Common myeloid progenitor, CD34-positive (primary cell): ENCODE results near the gene DYNC2LI1.

ENCODE experiments used
- CTCF ChIA-PET: fragments of 350-600 bp; sonication (Branson Sonifier 250); formaldehyde crosslinking; loops from one replicate; lab custom pipeline; 2021; ENCODE audit warnings: antibody characterized with exemption; lab: Charles Lee
- POLR2A ChIA-PET: fragments of 350-600 bp; sonication (Branson Sonifier 250); formaldehyde crosslinking; loops from one replicate; lab custom pipeline; 2021; ENCODE audit warnings: antibody characterized with exemption; lab: Charles Lee
- DNase-seq, 3 donors: peaks; one replicate each; pipeline versions ENCODE4 v3.0.0 to v3.0.0-alpha.2; 2013
- H3K27ac ChIP-seq, 2 experiments: 1 replicate in 1 of 2; 2 replicates in 1 of 2; pipeline ENCODE4 v1.7.0; 2013; ENCODE audit warnings: inconsistent platforms in 2 of 2, low read length in 2 of 2, mild to moderate bottlenecking in 2 of 2, low read depth in 1 of 2, moderate library complexity in 1 of 2; ENCODE audit not compliant: severe bottlenecking in 2 of 2, insufficient read depth in 1 of 2, poor library complexity in 1 of 2
- H3K27me3 ChIP-seq, 5 experiments: replicated peaks in 2 of 5; 1 replicate in 3 of 5; 2 replicates in 2 of 5; pipeline versions ENCODE4 v1.6.1 to v1.7.0; 2013; ENCODE audit warnings: low read length in 4 of 5, mild to moderate bottlenecking in 2 of 5, moderate library complexity in 2 of 5, inconsistent platforms in 1 of 5; ENCODE audit not compliant: insufficient read depth in 5 of 5, control insufficient read depth in 4 of 5
- H3K36me3 ChIP-seq, 4 experiments: 1 replicate in 2 of 4; 2 replicates in 2 of 4; pipeline versions ENCODE4 v1.6.1 to v1.7.0; 2013; ENCODE audit warnings: low read length in 3 of 4, control low read depth in 1 of 4, mild to moderate bottlenecking in 1 of 4; ENCODE audit not compliant: control insufficient read depth in 4 of 4, insufficient read depth in 4 of 4
- H3K4me1 ChIP-seq, 4 experiments: 1 replicate in 3 of 4; 2 replicates in 1 of 4; pipeline versions ENCODE4 v1.6.1 to v1.7.1; 2013; ENCODE audit warnings: low read length in 3 of 4, mild to moderate bottlenecking in 3 of 4, control low read depth in 1 of 4, inconsistent platforms in 1 of 4, moderate library complexity in 1 of 4; ENCODE audit not compliant: control insufficient read depth in 4 of 4, insufficient read depth in 4 of 4; ENCODE audit errors: control extremely low read depth in 1 of 4
- H3K4me3 ChIP-seq, 7 experiments: 1 replicate in 4 of 7; 2 replicates in 3 of 7; pipeline versions ENCODE4 v1.5.1 to v1.7.0; 2013; ENCODE audit warnings: mild to moderate bottlenecking in 7 of 7, low read length in 6 of 7, moderate library complexity in 6 of 7, inconsistent platforms in 2 of 7, low read depth in 2 of 7, control low read depth in 1 of 7; ENCODE audit not compliant: insufficient read depth in 4 of 7, control insufficient read depth in 1 of 7; ENCODE audit errors: extremely low read depth in 1 of 7
- H3K9me3 ChIP-seq, 5 experiments: 1 replicate in 4 of 5; 2 replicates in 1 of 5; pipeline versions ENCODE4 v1.6.1 to v1.7.1; 2013; ENCODE audit warnings: low read length in 4 of 5, mild to moderate bottlenecking in 2 of 5, inconsistent platforms in 1 of 5, low read depth in 1 of 5, moderate library complexity in 1 of 5; ENCODE audit not compliant: control insufficient read depth in 4 of 5, insufficient read depth in 2 of 5; ENCODE audit errors: control extremely low read depth in 1 of 5
- WGBS: methylation state at CpG from one replicate; pipeline ENCODE4 v1.1.5; 2013; ENCODE audit not compliant: insufficient coverage; 5-methylcytosine and 5-hydroxymethylcytosine counted together

The DYNC2LI1 gene

GRCh38 chr2:43852196-43852730 lies 78.4 kb downstream of the DYNC2LI1 start:
- peaks cover 0 to 28% (median 5%) of the 10 kb centered on the region in 5 experiments for H3K27me3 ChIP-seq
- WGBS = 98% methylated on average over 15 of the region's 21 CpGs
- DNase-seq = no peak
- H3K36me3 ChIP-seq = no peaks in the 10 kb centered on the region
- CTCF ChIA-PET = no interaction called here
- no peak overlapping the region for H3K27ac ChIP-seq
- H3K9me3 ChIP-seq = no peaks in the 10 kb centered on the region
- H3K4me3 ChIP-seq = no peak overlapping the region
- POLR2A ChIA-PET = no interaction called here
- no peaks in the 10 kb centered on the region for H3K4me1 ChIP-seq

GRCh38 chr2:43853141-43854081 lies 79.6 kb downstream of the DYNC2LI1 start:
- Histone ChIP-seq H3K27me3 (peaks cover 0 to 39% (median 8%) of the 10 kb centered on the region in 5 experiments), H3K9me3 (no peaks in the 10 kb centered on the region), H3K27ac (no peak overlapping the region), H3K4me3 (no peak overlapping the region), H3K36me3 (no peaks in the 10 kb centered on the region), H3K4me1 (no peaks in the 10 kb centered on the region)
- CTCF ChIA-PET = no interaction called here
- POLR2A ChIA-PET = no interaction called here
- 94% methylated on average over 9 of the region's 10 CpGs for WGBS
- DNase-seq = no peak

GRCh38 chr2:43854671-43855070 lies 80.8 kb downstream of the DYNC2LI1 start:
- WGBS = 100% methylated on average over 3 of the region's 3 CpGs
- peaks cover 0 to 48% (median 13%) of the 10 kb centered on the region in 5 experiments for H3K27me3 ChIP-seq
- H3K27ac ChIP-seq = no peak overlapping the region
- no peaks in the 10 kb centered on the region for H3K9me3 ChIP-seq
- CTCF ChIA-PET = no interaction called here
- POLR2A ChIA-PET = no interaction called here
- H3K4me1 ChIP-seq = no peaks in the 10 kb centered on the region
- H3K36me3 ChIP-seq = no peaks in the 10 kb centered on the region
- DNase-seq = no peak
- no peak overlapping the region for H3K4me3 ChIP-seq

- H3K36me3 ChIP-seq = no peaks in the 10 kb centered on the region
- DNase-seq = no peak
- CTCF ChIA-PET = no interaction called here
- 93% methylated on average over 2 of the region's 2 CpGs for WGBS
- no peaks in the 10 kb centered on the region for H3K4me1 ChIP-seq
- peaks cover 0 to 53% (median 13%) of the 10 kb centered on the region in 5 experiments for H3K27me3 ChIP-seq
- POLR2A ChIA-PET = no interaction called here
- no peak overlapping the region for H3K27ac ChIP-seq
- H3K4me3 ChIP-seq = no peak overlapping the region
- peaks cover 0 to 2% (median 0%) of the 10 kb centered on the region in 5 experiments for H3K9me3 ChIP-seq
Measured at GRCh38 chr2:43855292-43855691, 81.5 kb downstream of the DYNC2LI1 start.
